ENCODE data around the gene PPP3CB. TPM values are rescaled to one million over a fixed set of nuclear protein-coding genes. Genes with fewer than 3 reads are reported as not detected.

PPP3CB gene
- total and polyA plus RNA-seq, 2 donors (not counting 3 experiments of a cell fraction or from before 2014, with no cell fraction given): 13.5 to 30.4 TPM

- Histone ChIP-seq H3K4me1 (ENCODE audit: control insufficient read depth, extremely low read depth, insufficient read depth, low read length) (peaks cover 25% of the 10 kb centered on the region), H2AFZ (ENCODE audit: low read depth, low read length) (peak overlapping the region; percentile 58), H4K20me1 (replicated peaks; ENCODE audit: control insufficient read depth, extremely low read depth, insufficient read depth, low read length) (no peaks in the 10 kb centered on the region), H3K79me2 (ENCODE audit: control insufficient read depth, insufficient read depth, low read length) (peaks cover 47% of the 10 kb centered on the region), H3K27ac (ENCODE audit: insufficient read depth, low read depth, low read length) (peak overlapping the region; percentile 72), H3K4me3 (replicated peaks in 1 of 3; ENCODE audit: insufficient read depth in 1 of 3, low read depth in 1 of 3, low read length in 3 of 3) (peak overlapping the region; percentile 63 to 94 (median 80)), H3K9me3 (replicated peaks; ENCODE audit: control insufficient read depth, insufficient read depth, low read length) (no peaks in the 10 kb centered on the region), H3K27me3 (ENCODE audit: control insufficient read depth in 2 of 2, insufficient read depth in 2 of 2, low read length in 2 of 2) (no peaks in the 10 kb centered on the region), H3K4me2 (ENCODE audit: insufficient read depth, low read length) (peak overlapping the region; percentile 94), H3K9ac (replicated peaks; ENCODE audit: extremely low read depth, insufficient read depth, low read length) (peak overlapping the region; percentile 86), H3K9me1 (replicated peaks; ENCODE audit: control insufficient read depth, extremely low read depth, insufficient read depth, low read length) (no peaks in the 10 kb centered on the region), H3K36me3 (ENCODE audit: control insufficient read depth in 2 of 2, extremely low read depth in 1 of 2, insufficient read depth in 2 of 2, low read length in 2 of 2) (no peaks in the 10 kb centered on the region)
- FAIRE-seq (peak; percentile 40), DNase-seq (ENCODE audit: low read depth, low spot score) (no peak)
- no TSS peak for BruUV-seq (replicated peaks)
- intact Hi-C loops (cut with micrococcal nuclease): no loop called here
- dilution Hi-C loops (cut with MboI; ENCODE audit: extremely low pct_ligation_motif_present, low sequenced_read_pairs): no loop called here
- ChIA-PET POLR2A (interaction anchor here (0.6 to 1.2 kb wide), 2 partner anchors 79 to 249 kb away, joined by 3 to 8 read pairs; no protein-coding TSS in a partner anchor), CTCF (interaction anchor here (1.2 to 2.4 kb wide), 3 partner anchors 35 to 231 kb away, joined by 3 to 7 read pairs (median 5); no protein-coding TSS in a partner anchor)
- TF ChIP-seq FOS (IDR thresholded peaks at IDR 0.05; ENCODE audit: borderline replicate concordance, insufficient read depth, low read length): no peak
- no peak for TF ChIP-seq MAX (IDR thresholded peaks at IDR 0.05; ENCODE audit: insufficient read depth, insufficient read length)
- TF ChIP-seq JUN (IDR thresholded peaks at IDR 0.05; ENCODE audit: borderline replicate concordance, insufficient read depth, insufficient read length, low read depth): no peak
- TF ChIP-seq EZH2 (IDR thresholded peaks at IDR 0.05; ENCODE audit: borderline replicate concordance, low read depth, low read length, severe bottlenecking): no peak
- TF ChIP-seq POLR2AphosphoS5 (IDR thresholded peaks at IDR 0.05; ENCODE audit: insufficient read depth, low read depth, low read length): no peak
- no peak for TF ChIP-seq CTCF (IDR thresholded peaks at IDR 0.05; ENCODE audit: extremely low read depth in 1 of 2, insufficient read depth in 1 of 2, low read depth in 1 of 2, low read length in 2 of 2)
- TF ChIP-seq GATA2 (IDR thresholded peaks at IDR 0.05; ENCODE audit: insufficient read depth, insufficient read length, low read depth, low read length): no peak
- no peak for TF ChIP-seq POLR2A (IDR thresholded peaks at IDR 0.05; ENCODE audit: low read depth, low read length)
- no peak for TF ChIP-seq MYC (IDR thresholded peaks at IDR 0.05; ENCODE audit: low read depth, low read length)
Measured at GRCh38 chr10:73494877-73495225, 973 bp downstream of the PPP3CB start.

All from endothelial cell of umbilical vein (primary cell).